Measurements from ENCODE around the gene CHKB.

- TF ChIP-seq EZH2 (IDR thresholded peaks at IDR 0.05) = no peak
- no peak for TF ChIP-seq REST (IDR thresholded peaks at IDR 0.05; ENCODE audit: low read depth)
- TF ChIP-seq CTCF (IDR thresholded peaks at IDR 0.05 in 2 of 3, conservative IDR thresholded peaks at IDR 0.05 in 1 of 3; ENCODE audit: borderline replicate concordance in 1 of 3, insufficient read depth in 1 of 3, low read depth in 2 of 3, low read length in 2 of 3) = no peak
- TF ChIP-seq POLR2AphosphoS5 (IDR thresholded peaks at IDR 0.05; ENCODE audit: low read depth, low read length) = no peak
- no peak for TF ChIP-seq TCF7L2 (IDR thresholded peaks at IDR 0.05; ENCODE audit: borderline replicate concordance, extremely low read depth, insufficient read depth, insufficient read length)
- no peak for TF ChIP-seq POLR2A (IDR thresholded peaks at IDR 0.05; ENCODE audit: borderline replicate concordance, extremely low read depth, insufficient read depth, insufficient read length)
- no peak for TF ChIP-seq SIN3A (IDR thresholded peaks at IDR 0.05; ENCODE audit: low read depth)
Measured at GRCh38 chr22:50564289-50564688, 18.4 kb downstream of the CHKB start.
